Measurements from ENCODE around the gene FCER1G. TPM values are rescaled to one million over a fixed set of nuclear protein-coding genes. Genes with fewer than 3 reads are reported as not detected.

Gene FCER1G
- total and polyA plus RNA-seq, 2 of the 4 experiments (the other 2 are of a cell fraction), result 0.44 TPM; not detected in 1

DNA sequence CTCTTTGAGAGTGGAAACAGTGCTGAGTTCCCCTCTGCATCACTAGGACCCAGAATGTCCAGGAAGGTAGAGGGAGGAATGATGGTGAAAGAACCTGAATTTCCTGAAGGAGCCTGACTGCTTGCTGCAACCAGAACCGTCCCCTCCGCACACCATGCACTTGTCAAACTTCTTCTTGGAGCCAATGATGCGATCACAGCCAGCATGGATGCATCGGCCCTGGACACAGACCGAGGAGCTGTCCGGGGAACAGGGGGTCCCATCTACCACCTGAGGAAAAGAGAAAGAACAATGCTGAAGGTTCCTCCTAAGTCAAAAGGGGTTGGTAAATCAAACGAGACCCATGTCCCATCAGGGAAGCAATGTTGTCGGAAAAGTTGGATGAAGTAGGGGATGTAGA is 23.1 kb upstream of the FCER1G start:
- H3K4me2 ChIP-seq (ENCODE audit: low read depth, low read length), result no peak overlapping the region
- in situ Hi-C loops (cut with MboI; ENCODE audit: low sequenced_read_pairs) (no loop called here), intact Hi-C loops (cut with micrococcal nuclease) (loop anchor here (1.0 kb wide), 3 partner anchors 33 to 190 kb away; no protein-coding TSS in a partner anchor), dilution Hi-C loops (cut with HindIII; ENCODE audit: low sequenced_read_pairs, unreplicated experiment) (no loop called here)
- H3K4ac ChIP-seq (ENCODE audit: low read depth, low read length), result no peak overlapping the region
- H3K9ac ChIP-seq (ENCODE audit: low read depth, low read length), result no peak overlapping the region
- 100% methylated on average over 1 of the region's 8 CpGs; no CpG with 5 or more reads in 1 of the 2 experiments for WGBS, 2 experiments (ENCODE audit: extremely low coverage in 2 of 2, insufficient read length in 1 of 2)
- no peak overlapping the region for H2AFZ ChIP-seq (replicated peaks; ENCODE audit: low read length, poor library complexity)
- POLR2A ChIA-PET (ENCODE audit: unreplicated experiment), result no interaction called here
- no TSS peak for BruUV-seq (replicated peaks)
- no peaks in the 10 kb centered on the region for H3K9me3 ChIP-seq (ENCODE audit: control insufficient read depth, insufficient read depth, low read length)
- H2AK9ac ChIP-seq (replicated peaks; ENCODE audit: low read depth, low read length, poor library complexity), result no peak overlapping the region
- H3K56ac ChIP-seq (ENCODE audit: extremely low read depth, insufficient read depth, low read length), result no peak overlapping the region
- no peak for DNase-seq
- no peak overlapping the region for H2BK15ac ChIP-seq (ENCODE audit: low read depth, low read length)
- no peak overlapping the region for H3K27ac ChIP-seq (ENCODE audit: insufficient read depth, low read length)
- no peak overlapping the region for H3K4me3 ChIP-seq (ENCODE audit: insufficient read depth, low read depth, low read length)
- H2BK20ac ChIP-seq (ENCODE audit: low read depth, low read length), result no peak overlapping the region
- H4K91ac ChIP-seq (ENCODE audit: insufficient read depth, low read depth, low read length), result no peak overlapping the region
- no peak overlapping the region for H2BK5ac ChIP-seq (ENCODE audit: low read depth, low read length, poor library complexity, severe bottlenecking)
- ATAC-seq (ENCODE audit: low read depth), result no peak
- CTCF ChIA-PET, result interaction anchor here (1.0 to 1.4 kb wide), 3 partner anchors 10 to 99 kb away, joined by 3 to 8 read pairs (median 6); partner anchors contain the start of genes NDUFS2 and TOMM40L
- no peak for TF ChIP-seq RAD21 (IDR thresholded peaks at IDR 0.05; ENCODE audit: low read length)
- H3K79me1 ChIP-seq (ENCODE audit: low read depth in 1 of 2, low read length in 2 of 2), result no peaks in the 10 kb centered on the region
- no peaks in the 10 kb centered on the region for H3K36me3 ChIP-seq (ENCODE audit: control insufficient read depth, insufficient read depth, low read length)
- no peak overlapping the region for H3K23ac ChIP-seq (ENCODE audit: low read depth, low read length)
- peaks cover 4% of the 10 kb centered on the region; the same call in 1 of the 2 replicates for H3K4me1 ChIP-seq (ENCODE audit: control insufficient read depth, insufficient read depth, low read length)
- H2AK5ac ChIP-seq (ENCODE audit: low read depth, low read length), result no peak overlapping the region
- H4K8ac ChIP-seq (ENCODE audit: low read depth in 2 of 2, low read length in 2 of 2), result no peak overlapping the region
- H4K20me1 ChIP-seq (ENCODE audit: insufficient read depth, low read length), result no peaks in the 10 kb centered on the region
- no peak overlapping the region for H2BK120ac ChIP-seq (ENCODE audit: low read depth, low read length)
- H3K18ac ChIP-seq (ENCODE audit: low read depth, low read length), result no peak overlapping the region
- no peak overlapping the region for H3K14ac ChIP-seq (replicated peaks; ENCODE audit: low read depth, low read length)
- 0 out of 2 replicates have a peak, but pooled peaks cover 4% of the 10 kb centered on the region for H3K9me1 ChIP-seq (ENCODE audit: insufficient read depth, low read length)
- no peaks in the 10 kb centered on the region for H3K27me3 ChIP-seq (ENCODE audit: control insufficient read depth, insufficient read depth, low read length)
- no peak overlapping the region for H4K5ac ChIP-seq (ENCODE audit: low read depth, low read length)

Data from IMR-90 (cell line).